DMS 273 (cell line): Measurements from ENCODE around the gene GARIN5B.

Experiments used
- DNase-seq: peaks from one replicate; lab custom pipeline; 2025; ENCODE audit not compliant: unreplicated experiment; lab: John Stamatoyannopoulos, UW

Gene GARIN5B

DNA sequence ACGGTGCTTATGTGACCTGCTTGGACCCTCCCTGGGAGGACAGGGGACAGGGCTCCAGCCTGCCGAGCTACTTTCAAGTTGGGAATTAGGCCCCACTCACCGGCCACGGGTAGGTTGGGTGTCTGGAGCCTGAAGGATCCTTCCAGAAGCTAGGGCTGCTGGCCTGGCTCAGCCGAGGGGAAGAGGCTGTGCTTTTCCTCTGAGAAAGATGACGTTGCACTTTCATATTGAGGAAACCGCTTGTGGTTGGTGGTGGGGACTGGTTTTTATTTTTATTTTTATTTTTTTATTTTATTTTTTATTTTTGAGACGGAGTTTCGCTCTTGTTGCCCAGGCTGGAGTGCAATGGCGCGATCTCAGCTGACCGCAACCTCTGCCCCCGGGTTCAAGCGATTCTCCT lies 37.9 kb downstream of the GARIN5B start, which contains the start of gene TMEM150B:
Gene TMEM150B (minus strand): TSS at position 170 of the 400 bp plus-strand sequence. CDS start 4,305 bp downstream, outside the sequence.
- no peak for DNase-seq

DNA sequence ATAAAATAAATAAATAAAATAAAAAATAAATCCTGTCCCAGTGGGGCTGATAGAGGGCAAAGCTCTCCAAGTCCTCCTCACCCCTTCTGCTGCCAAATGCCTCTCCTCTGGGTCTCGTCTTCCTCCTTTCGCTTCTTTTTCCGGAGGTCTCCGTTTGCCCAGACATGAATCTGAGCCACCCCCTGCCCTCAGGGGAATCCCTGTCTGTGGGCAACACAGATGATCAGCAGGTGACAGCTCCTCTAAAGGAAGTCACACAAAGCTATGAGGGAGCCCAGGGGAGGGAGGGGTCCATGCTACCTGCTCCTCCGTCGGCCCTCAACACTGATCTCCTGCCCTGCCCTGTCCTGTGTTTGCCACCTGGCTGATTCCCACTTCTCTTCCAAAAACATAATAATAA lies 38.4 kb downstream of the GARIN5B start:
- no peak for DNase-seq

DNA sequence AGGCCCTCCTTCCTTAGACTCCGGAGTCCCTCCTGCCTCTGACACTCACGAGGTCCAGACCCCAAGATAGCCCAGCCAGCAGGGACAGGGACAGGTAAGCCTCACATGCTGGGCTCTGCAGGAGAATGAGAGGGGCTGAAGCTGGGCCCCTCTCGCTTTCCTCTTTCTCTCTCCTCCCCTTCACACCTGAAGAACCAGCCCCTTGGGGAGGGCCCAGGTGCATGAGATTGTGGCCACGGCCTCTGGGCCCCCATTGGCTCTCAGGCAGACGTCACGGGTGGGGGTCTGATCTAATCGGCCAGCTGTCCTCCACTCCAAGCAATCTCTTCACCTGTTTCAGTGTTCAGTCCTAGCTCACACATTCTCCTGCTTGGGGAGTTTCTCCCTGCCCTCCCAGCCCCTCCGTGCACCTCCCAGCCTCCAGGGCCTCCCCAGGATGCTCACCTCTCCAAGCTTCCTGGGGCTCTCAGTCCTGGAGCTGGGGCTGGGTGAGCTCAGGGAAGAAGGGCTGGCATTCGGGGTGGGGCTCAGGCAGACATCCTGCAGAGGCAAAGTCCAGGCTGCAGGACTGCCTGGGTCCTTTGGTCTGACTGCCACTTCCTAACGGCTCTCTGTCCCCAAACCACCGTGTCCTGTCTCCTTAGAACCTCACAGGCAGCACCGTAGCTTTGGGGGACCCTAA lies 40.7 kb downstream of the GARIN5B start:
- DNase-seq, result no peak

DNA sequence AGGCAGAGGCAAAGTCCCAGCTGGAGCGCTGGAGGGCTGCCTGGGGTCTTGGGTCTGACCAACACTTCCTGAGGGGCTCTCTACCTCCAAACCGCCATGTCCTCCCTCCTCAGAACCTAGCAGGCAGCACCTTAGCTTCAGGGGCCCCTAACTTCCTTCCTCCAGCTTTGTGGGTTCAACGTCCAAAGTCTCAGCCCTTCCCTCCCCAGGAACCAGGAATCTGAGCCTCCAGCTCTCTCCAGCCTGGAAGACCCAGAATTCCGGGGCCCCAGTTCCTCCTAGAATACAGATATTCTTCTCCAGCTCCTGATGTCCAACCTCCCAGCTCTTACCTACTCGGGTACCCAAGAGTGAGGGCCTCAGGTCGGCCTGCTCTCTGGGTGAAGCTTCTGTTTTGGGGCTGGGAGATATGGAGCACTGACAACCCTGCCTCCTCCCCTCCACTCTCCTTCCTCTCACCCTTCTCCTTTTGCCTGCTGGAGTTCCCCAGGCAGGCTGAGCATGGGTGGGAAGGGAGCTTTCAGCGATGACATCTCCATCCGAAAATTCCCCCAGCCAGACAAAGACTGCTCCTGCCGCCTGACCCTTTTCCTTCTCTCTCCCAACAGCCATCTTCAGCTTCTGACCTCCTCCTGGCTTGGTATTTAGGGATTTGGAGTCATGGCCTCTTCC lies 41.5 kb downstream of the GARIN5B start:
- no peak for DNase-seq

DNA sequence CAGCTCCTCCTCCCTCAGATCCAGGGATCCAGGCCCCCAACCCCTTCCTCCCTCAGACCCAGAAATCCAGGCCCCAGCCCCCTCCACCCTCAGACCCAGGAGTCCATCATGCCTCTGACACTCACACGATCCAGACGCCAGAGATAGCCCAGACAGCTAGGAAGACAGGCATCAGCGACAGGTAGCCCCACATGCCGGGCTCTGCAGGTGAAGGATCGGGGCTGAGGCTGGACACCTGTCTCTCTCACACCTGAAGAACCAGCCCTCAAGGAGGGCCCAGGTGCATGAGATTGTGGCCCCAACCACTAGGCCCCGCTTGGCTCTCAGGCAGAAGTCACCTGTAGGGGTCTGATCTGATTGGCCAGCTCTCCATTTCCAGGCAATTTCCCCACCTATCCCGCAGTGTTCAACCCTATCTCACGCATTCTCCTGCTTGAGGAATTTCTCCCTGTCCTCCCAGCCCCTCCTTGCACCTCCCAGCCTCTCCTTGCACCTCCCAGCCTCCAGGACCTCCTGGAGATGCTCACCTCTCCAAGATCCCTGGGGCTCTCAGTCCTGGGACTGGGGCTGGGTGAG lies 42.1 kb downstream of the GARIN5B start:
- DNase-seq, result no peak

DNA sequence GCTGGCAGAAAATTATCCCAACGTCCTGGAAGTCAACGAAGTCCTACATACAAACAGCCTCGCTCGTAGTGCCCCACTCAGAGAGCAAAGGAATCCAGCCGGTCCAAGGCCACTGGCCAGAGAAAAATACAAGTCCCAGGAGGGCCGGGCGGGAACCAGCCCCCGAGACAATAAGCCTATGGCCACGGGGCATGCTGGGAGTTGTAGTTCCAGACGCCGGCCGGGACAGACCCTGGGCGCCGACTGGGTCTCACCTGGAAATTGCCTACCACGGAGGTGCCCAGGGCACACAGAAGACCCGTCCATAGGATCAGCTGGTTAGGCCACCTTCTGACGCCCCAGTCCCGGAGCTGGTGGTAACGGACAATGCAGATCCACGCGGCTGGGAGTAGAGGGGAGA lies 43.3 kb downstream of the GARIN5B start:
- DNase-seq, result peak; percentile 77

DNA sequence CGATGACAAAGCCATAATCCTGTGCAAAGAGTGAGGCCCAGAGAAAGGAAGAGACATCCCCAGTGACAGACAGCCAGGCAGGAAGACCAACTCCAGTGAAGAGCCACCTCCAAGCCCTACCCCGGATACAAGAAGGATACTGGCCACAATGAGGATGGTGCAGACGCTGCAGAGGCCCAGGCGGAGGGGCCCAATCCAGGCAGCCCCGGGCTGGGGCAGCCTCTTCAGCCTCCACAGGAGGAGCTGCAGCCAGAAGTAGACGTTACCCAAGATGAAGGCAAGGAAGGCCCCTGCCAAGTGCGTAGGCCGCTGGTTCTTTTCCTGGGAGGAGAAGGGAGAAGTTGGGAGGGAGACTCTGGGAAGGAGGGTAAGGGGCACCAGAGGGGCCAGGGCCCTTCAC lies 46.4 kb downstream of the GARIN5B start:
- DNase-seq, result no peak

DNA sequence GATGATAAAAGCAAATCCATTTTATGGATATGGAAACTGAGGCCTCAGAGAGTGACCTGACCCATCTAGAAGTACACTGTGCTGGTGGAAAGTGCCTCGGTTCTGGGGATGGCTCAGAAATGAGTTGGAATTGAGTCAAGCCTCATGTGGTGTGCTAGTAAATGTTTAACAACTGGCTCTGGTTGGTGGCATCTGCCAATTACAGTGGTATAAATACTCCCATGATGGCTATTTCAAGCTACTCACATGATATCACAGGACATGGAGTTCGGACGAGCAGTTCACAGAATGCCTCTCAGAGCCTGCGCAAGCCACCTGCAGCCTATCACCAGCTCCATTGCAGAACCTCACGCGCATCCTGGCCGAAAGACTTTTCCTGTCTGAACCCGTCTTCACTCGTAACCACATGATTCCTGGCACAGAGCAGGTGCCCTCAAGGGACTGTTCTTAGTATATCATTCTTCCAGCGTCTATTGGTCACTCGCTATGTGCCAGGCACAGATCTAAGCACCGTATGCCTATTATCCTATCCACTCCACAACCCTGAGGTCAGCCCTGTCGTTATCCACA lies 47.0 kb downstream of the GARIN5B start:
- DNase-seq, result no peak

DNA sequence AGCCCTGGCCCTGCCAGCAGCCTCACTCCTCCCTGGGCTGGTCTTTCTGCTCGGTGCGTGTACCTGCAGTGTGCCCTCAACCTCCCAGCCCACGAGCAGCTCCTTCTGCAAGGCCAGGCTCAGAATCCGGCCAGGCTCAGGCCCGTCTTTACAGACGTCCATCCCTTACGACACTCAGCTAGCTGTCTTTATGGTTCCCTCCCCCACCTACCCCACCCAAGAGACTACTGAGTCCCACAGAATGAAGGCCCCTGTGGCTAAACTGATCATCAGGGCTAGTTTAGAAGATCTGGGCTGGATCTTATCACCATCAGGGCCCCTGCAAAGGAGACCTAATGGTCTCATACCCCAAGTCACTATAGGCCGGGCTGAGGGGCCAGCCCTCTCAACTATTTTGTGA lies 48.7 kb downstream of the GARIN5B start:
- no peak for DNase-seq

DNA sequence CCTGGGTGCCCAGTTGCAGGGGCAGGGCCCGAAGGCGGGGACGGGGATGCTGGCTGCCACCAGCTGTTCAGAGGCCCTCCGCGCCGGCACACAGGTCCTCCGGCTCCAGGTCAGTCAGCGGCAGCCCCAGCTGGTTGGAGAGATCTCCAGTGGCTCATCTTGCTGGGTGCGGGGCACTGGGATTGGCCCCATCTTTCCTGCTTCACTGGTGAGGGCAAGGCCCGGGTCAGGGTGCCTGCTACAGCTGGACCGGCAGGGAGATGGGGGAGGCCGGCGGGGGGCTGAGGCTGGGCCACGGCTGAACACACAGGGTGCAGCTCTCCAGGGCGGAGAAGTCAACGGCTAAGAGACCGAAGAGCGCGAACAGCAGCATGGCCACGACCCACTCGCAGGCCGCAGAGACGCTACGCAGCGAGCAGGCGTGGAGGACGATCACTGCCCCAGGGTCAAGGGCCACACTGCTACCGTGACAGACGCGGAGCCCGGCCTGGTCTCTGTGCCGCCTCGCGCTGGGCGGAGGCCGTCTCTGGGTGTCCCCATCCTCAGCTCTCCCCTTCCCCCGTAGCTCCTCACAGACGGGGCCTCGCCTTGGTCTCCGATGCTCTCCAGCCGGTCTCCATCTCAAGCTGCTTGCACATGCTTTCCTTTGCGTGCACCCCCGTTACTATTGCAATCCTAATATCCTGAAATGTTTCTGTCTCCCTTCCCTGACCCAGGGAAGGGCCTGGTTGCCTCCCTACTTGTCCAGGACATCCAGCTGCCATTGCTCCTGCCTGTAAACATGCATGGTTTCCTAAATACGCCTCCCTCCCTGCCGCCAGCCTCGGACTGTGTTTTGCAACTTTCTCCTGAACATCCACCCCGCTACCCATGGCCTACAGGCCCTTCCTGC lies 50.2 kb downstream of the GARIN5B start:
- no peak for DNase-seq

DNA sequence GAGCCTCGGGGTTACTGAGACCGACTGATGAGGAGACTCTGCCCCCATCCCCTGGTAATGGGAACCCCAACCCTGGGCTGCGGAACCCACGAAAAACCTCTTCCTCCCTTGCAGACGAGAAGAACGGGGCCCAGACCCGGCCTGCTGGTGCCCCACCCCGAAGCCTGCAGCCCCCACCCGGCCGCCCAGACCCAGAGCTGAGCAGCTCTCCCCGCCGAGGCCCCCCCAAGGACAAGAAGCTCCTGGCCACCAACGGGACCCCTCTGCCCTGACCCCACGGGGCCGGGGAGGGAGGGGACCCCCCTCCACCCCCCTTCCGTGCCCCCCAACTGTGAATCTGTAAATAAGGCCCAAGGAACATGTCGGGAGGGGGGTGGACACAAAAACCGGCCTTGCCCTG lies 51.3 kb downstream of the GARIN5B start:
- DNase-seq, result no peak

DNA sequence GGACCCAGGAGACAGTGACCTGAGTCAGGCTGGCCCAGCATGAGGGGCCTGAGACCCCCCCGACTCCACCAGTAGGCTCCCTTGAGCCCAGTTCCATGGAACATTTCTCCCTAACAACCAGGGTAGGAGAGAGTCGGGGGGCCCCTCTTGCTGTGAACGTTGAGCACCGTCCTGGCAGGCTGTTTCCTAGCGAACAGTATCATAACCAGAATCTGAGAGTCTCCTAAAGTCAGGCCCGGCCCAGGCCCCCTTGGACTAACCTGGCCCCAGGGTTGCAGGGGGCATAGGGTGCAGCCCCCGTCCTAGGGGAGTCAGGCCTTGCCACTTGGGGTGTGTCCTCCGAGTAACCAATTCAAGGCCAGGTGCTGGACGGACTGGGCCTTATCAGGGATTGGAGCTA lies 51.7 kb downstream of the GARIN5B start:
- DNase-seq, result no peak

DNA sequence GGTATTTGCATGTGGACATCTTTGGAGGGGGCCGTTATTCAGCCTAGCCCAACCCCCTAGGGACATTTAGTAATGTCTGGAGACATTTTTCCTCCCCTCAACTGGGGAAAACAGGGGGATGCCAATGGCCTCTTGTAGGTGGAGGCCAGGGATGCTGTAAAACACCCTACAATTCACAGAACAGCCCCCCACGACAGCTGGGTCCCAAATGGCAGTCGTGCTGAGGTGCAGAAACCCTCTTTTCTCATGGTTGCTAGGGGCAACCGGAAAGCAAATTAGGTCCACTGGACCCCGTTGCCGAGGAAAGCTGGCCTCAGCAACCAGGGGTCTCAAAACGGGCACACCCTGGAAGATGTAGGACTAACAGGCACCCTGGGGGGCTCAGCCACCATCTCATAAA lies 52.6 kb downstream of the GARIN5B start:
- no peak for DNase-seq

DNA sequence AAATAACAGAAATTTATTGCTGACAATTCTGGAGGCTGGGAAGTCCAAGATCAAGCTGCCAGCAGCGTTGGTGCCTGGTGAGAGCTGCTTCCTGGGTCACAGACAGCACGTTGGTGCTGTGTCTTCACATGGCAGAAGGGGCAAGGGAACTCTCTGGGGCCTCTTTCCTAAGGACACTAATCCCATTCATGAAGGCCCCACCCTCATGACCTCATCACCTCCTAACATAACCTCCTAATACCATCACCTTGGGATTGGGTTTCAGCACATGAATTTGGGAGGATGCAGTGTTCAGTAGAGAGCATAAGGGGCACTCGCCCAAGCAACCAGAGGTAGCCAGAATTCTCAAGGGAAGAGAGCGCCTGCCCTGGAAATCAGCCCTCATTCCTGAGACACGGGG lies 53.6 kb downstream of the GARIN5B start:
- no peak for DNase-seq

DNA sequence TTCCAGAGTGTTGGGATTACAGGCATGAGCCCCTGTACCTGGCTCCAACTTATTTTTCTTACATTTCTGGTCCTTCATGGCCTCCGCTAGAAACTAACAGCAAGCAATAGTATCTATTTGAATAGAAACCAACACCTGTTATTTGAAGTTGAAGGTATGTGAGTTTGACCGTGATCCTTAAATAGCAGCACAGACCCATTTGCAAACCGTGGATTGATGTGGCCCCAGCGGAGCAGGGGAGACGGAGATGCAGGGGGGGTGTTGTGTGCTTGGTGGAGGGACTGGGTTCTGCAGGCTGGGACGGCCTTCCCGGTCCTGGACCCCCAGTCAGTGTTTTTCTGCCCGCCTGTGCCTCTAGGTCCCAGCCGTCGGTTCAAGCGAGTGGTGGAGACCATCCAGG lies 54.8 kb downstream of the GARIN5B start:
- DNase-seq, result no peak

DNA sequence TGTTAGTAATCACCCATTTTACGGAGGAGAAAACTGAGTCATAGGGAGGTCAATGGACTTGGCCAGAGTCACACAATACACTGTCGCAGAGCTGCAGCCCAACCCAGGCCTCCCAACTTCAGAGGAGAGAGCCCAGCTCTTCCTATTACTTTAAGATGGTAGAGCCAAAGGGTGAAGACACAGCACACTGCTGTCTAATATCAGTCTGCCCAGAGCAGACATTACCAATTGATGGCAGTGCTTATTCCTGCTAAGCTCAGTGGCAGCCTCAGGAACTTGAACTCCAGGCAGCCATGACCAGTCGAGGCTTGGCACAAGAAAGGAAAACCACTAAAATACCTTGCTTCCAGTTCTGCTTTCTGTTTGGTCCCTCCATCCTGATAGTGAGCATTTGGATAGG lies 56.3 kb downstream of the GARIN5B start:
- DNase-seq, result no peak

DNA sequence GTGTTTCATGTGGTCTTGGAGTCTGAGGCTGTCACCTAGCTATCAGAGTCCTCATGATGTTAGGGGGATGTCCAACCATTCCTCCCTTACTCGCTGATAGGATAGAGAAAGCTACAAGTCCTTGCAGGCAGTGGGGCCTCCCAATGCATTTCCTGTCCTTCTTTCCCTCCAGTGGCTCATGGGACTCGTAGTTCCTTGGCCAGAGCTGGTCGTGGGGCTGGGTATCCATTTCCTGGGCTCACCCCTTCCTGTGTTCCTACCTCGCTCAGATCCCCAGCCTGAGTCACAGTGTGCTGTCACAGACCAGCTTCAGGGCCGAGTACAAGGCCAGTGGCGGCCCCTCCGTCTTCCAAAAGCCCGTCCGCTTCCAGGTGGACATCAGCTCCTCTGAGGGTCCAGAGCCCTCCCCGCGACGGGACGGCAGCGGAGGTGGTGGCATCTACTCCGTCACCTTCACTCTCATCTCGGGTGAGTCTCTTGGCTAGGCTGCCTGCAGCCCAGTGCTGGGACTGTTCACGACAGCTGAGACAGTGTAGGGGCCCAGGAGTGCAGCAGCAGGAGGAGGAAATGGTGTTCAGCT lies 57.0 kb downstream of the GARIN5B start:
- DNase-seq, result no peak

DNA sequence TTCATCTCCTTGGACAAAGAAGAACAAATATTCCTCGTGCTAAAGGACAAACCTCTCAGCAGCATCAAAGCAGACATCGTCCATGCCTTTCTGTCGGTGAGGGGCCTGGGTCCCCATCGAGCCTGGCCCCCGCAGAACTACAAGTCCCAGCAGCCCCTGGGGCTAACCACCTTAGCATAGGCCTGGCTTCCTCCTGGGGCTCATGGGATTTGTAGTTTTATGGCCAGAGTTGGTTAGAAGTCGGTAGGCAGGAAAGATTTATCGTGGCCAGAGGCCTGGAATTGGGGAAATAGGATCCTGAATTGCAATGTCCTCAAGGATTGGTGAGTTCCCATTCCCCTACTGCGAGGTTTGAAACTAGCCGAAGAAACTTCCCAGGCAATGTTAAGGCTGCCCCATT lies 57.6 kb downstream of the GARIN5B start:
- peak; percentile 70 for DNase-seq

DNA sequence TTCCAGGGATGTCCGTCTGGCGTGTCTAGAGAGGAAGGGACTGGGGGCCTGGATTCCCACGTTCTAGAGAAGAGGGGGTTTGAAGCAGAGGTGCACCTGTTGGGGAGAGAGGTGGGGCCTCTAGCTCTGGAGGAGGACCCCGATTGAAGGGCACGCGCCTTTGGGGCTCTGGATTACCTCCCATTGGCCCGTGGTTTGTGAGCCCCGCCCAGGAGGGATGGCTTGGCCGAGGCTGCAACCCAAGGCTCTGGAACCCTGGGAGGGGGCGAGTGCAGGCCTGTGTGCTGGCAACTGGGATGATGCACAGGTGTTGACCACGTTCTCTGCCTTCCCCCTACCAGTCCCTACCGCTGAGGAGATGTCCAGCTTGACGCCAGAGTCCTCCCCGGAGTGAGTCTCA lies 58.1 kb downstream of the GARIN5B start:
- DNase-seq, result no peak
